Astrocyte (in vitro differentiated cells and primary cell): ENCODE results near the gene CNTRL.

Experiments
- CTCF ChIP-seq: IDR thresholded peaks from 2 replicates; pipeline ENCODE4 v1.5.1; 2011; ENCODE audit warnings: low read depth, mild to moderate bottlenecking, inconsistent platforms, low read length, moderate library complexity; ENCODE audit not compliant: insufficient read depth
- EZH2 ChIP-seq: IDR thresholded peaks from 2 replicates; pipeline ENCODE4 v1.6.1; 2012; ENCODE audit warnings: mild to moderate bottlenecking, low read length, inconsistent platforms; ENCODE audit not compliant: insufficient read depth

DNA sequence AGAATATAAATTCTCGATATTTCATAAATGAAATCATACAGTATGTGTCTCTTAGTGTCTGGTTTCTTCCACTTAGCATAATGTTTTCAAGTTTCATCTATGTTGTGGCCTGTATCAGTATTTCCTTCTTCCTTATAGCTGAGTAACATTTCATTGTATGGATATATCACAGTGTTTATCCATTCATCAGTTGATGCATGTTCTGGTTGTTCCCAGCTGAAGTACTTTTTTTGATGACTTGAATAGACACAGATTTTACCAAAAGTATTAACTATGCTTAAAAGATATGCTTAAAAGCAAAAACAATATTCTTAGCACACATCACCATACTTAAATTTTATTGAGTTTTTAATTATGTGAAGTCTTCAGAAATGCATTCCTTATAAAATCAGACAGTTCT, 114.3 kb downstream of the CNTRL start:
- TF ChIP-seq CTCF (no peak), EZH2 (no peak)
